Stomach (tissue), 4 donors: ENCODE results near the gene OR10G2.

ENCODE experiments used
- POLR2AphosphoS5 ChIP-seq, 3 donors: sonication (generic); formaldehyde crosslinking; IDR thresholded peaks; one replicate each; pipeline ENCODE4 v1.6.1; 2016; ENCODE audit warnings: antibody characterized with exemption in 3 of 3
- TF ChIP-seq, protein P1 (sequence below), 7 experiments: fragments of 450-650 bp in 4 of 7; fragments of 200-600 bp in 3 of 7; sonication (generic) in 3 of 7; IDR thresholded peaks; one replicate each; pipeline ENCODE4 v1.5.1; 2016 to 2019; ENCODE audit warnings: antibody characterized with exemption in 7 of 7, control low read depth in 2 of 7, mild to moderate bottlenecking in 1 of 7

DNA sequence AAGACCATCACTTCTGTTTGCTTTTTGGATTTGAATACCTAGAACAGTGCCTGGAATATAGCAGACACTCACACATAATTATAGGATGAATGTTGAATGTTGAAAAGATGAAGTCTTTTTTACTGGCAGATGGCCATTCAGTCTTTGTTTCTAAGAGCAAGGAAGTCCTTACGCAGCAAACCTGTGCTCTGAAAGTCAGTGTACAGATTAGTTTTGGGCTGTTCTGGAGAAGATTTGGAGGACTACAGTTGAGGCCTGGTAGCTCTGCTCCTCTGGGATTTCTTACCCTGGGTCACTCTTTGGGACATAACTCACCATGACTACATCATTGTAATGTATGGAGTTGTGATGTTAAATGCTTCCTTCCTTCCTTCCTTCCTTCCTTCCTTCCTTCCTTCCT, 22.2 kb upstream of the OR10G2 start:
- TF ChIP-seq, protein P1, sequence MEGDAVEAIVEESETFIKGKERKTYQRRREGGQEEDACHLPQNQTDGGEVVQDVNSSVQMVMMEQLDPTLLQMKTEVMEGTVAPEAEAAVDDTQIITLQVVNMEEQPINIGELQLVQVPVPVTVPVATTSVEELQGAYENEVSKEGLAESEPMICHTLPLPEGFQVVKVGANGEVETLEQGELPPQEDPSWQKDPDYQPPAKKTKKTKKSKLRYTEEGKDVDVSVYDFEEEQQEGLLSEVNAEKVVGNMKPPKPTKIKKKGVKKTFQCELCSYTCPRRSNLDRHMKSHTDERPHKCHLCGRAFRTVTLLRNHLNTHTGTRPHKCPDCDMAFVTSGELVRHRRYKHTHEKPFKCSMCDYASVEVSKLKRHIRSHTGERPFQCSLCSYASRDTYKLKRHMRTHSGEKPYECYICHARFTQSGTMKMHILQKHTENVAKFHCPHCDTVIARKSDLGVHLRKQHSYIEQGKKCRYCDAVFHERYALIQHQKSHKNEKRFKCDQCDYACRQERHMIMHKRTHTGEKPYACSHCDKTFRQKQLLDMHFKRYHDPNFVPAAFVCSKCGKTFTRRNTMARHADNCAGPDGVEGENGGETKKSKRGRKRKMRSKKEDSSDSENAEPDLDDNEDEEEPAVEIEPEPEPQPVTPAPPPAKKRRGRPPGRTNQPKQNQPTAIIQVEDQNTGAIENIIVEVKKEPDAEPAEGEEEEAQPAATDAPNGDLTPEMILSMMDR (IDR thresholded peaks at IDR 0.05), result no peak
- no peak for TF ChIP-seq POLR2AphosphoS5 (IDR thresholded peaks at IDR 0.05)
